Activated CD4-positive, CD25-positive, alpha-beta regulatory T cell (primary cell): ENCODE measurements around the gene C9orf43.
A peak's percentile ranks its signal among the peaks of the same experiment; 100 is the strongest.
"Not testable (repeated sequence)": the region's sequence is repeated elsewhere in the genome, so short reads cannot be mapped to it uniquely, and the experiment has no call there.

Experiments
- DNase-seq, 4 experiments: peaks; one replicate each; lab custom pipeline; 2025; lab: John Stamatoyannopoulos, UW

The C9orf43 gene

GRCh38 chr9:113381441-113381840, 29.1 kb upstream of the C9orf43 start:
- DNase-seq: not testable (repeated sequence)

GRCh38 chr9:113381909-113382411, 28.6 kb upstream of the C9orf43 start:
- DNase-seq: no peak

- no peak for DNase-seq
These were observed 23.8 kb upstream of the C9orf43 start for GRCh38 chr9:113386571-113387393.

GRCh38 chr9:113387560-113388230, 22.9 kb upstream of the C9orf43 start:
- DNase-seq: no peak

GRCh38 chr9:113388833-113389232, 21.7 kb upstream of the C9orf43 start:
- no peak for DNase-seq

- no peak for DNase-seq
These were observed 21.1 kb upstream of the C9orf43 start for GRCh38 chr9:113389451-113389850.

GRCh38 chr9:113390192-113390960, 20.2 kb upstream of the C9orf43 start:
- DNase-seq: no peak

GRCh38 chr9:113391917-113392316, 18.6 kb upstream of the C9orf43 start:
- no peak for DNase-seq

- no peak for DNase-seq
These were observed 17.3 kb upstream of the C9orf43 start for GRCh38 chr9:113393281-113393680.

- DNase-seq: no peak
These were observed 15.3 kb upstream of the C9orf43 start for GRCh38 chr9:113395000-113395861.

- DNase-seq: no peak
These were observed 13.3 kb upstream of the C9orf43 start for GRCh38 chr9:113397203-113397631.

- DNase-seq: no peak
These were observed 11.8 kb upstream of the C9orf43 start for GRCh38 chr9:113398796-113399195.

- DNase-seq: no peak
These were observed 10.8 kb upstream of the C9orf43 start for GRCh38 chr9:113399646-113400200.

GRCh38 chr9:113401027-113401792, 9.3 kb upstream of the C9orf43 start, which contains the start of gene ALAD:
Gene ALAD, minus strand, starts transcription at chr9:113401284. Its CDS starts 7,725 bp downstream, at chr9:113393559.
- DNase-seq: peak; percentile 99

- no peak for DNase-seq
These were observed 6.9 kb upstream of the C9orf43 start for GRCh38 chr9:113403646-113404045.

GRCh38 chr9:113406353-113406752, 4.2 kb upstream of the C9orf43 start:
- not testable (repeated sequence) for DNase-seq

- peak in 2 of 4 experiments; percentile 16 to 26 for DNase-seq
These were observed 3.6 kb upstream of the C9orf43 start for GRCh38 chr9:113406873-113407511.

GRCh38 chr9:113409481-113409880, 1.1 kb upstream of the C9orf43 start:
- DNase-seq: no peak

- DNase-seq: no peak
These were observed 702 bp upstream of the C9orf43 start for GRCh38 chr9:113409883-113410206.
